HEK293 (cell line): ENCODE results near the gene SORL1-AS1.

ENCODE experiments used
- YY1 ChIP-seq: fragments of 450-650 bp; formaldehyde crosslinking; IDR thresholded peaks from 2 replicates; pipeline ENCODE4 v1.5.1; 2018; ENCODE audit warnings: missing biosample characterization, missing genetic modification characterization
- ZNF501 ChIP-seq: fragments of 450-650 bp; formaldehyde crosslinking; IDR thresholded peaks from 2 replicates; pipeline ENCODE4 v1.5.1; 2016; ENCODE audit warnings: missing biosample characterization, missing genetic modification characterization

DNA sequence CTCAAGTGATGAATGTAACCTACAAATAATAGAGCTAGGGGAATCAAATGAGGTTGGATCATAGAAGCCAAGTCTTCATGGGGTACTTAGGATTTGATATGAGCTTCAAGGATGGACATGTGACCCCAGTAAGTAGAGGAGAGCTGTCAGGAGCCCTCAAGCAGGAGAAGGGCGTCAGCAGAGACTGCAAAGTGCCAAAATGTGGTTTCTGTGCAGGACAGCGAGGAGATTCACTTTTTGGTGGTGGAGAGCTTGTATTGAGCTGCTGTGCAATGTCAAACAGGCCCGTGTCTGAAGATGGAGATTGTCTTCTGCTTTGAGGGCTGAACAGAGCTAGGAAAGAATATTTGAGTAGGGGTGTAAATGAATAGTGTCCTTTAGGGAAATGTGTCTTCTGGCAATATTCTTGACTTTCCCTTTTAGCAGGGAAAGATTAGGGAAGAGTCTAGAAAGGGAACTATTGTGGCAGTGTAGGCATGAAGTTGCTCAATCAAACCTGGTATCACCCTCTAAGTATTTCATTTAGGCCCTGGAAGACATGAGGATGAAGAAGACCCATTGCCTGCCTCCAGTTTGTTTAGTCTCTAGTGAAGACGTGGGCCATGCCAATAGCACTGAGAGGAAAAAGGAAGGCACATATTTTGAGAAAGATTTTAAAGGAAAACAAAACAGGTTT is 31.2 kb upstream of the SORL1-AS1 start:
- TF ChIP-seq YY1 (no peak), ZNF501 (tag by site-specific recombination) (no peak)
